ENCODE results near the gene TMEM147.

TMEM147 gene

GRCh38 chr19:35556025-35556590 is 10.7 kb downstream of the TMEM147 start:
- H3K4me3 Mint-ChIP-seq: peak overlapping the region; percentile 7
- H3K27ac Mint-ChIP-seq: peak overlapping the region; percentile 19
- H3K36me3 Mint-ChIP-seq (ENCODE audit: low read depth): no peaks in the 10 kb centered on the region
- no peak for TF ChIP-seq CTCF (IDR thresholded peaks at IDR 0.05)
- peaks cover 67% of the 10 kb centered on the region for H3K27me3 Mint-ChIP-seq (ENCODE audit: low read depth, poor library complexity)
- H3K4me1 Mint-ChIP-seq: peaks cover 17% of the 10 kb centered on the region
- peaks cover 4% of the 10 kb centered on the region for H3K9me3 Mint-ChIP-seq
- DNase-seq: no peak

GRCh38 chr19:35556846-35557538 is 11.6 kb downstream of the TMEM147 start:
- Mint-ChIP-seq H3K36me3 (ENCODE audit: low read depth) (no peaks in the 10 kb centered on the region), H3K27me3 (ENCODE audit: low read depth, poor library complexity) (peaks cover 73% of the 10 kb centered on the region), H3K27ac (no peak overlapping the region), H3K4me1 (peaks cover 21% of the 10 kb centered on the region), H3K9me3 (peaks cover 4% of the 10 kb centered on the region), H3K4me3 (peak overlapping the region; percentile 87)
- no peak for DNase-seq
- TF ChIP-seq CTCF (IDR thresholded peaks at IDR 0.05): no peak

GRCh38 chr19:35557539-35558399 is 12.3 kb downstream of the TMEM147 start:
- Mint-ChIP-seq H3K4me3 (peak overlapping the region; percentile 87), H3K27ac (no peak overlapping the region), H3K36me3 (ENCODE audit: low read depth) (no peaks in the 10 kb centered on the region), H3K4me1 (peaks cover 21% of the 10 kb centered on the region), H3K9me3 (peaks cover 4% of the 10 kb centered on the region), H3K27me3 (ENCODE audit: low read depth, poor library complexity) (peaks cover 81% of the 10 kb centered on the region)
- DNase-seq: peak; percentile 98
- no peak for TF ChIP-seq CTCF (IDR thresholded peaks at IDR 0.05)

DNA sequence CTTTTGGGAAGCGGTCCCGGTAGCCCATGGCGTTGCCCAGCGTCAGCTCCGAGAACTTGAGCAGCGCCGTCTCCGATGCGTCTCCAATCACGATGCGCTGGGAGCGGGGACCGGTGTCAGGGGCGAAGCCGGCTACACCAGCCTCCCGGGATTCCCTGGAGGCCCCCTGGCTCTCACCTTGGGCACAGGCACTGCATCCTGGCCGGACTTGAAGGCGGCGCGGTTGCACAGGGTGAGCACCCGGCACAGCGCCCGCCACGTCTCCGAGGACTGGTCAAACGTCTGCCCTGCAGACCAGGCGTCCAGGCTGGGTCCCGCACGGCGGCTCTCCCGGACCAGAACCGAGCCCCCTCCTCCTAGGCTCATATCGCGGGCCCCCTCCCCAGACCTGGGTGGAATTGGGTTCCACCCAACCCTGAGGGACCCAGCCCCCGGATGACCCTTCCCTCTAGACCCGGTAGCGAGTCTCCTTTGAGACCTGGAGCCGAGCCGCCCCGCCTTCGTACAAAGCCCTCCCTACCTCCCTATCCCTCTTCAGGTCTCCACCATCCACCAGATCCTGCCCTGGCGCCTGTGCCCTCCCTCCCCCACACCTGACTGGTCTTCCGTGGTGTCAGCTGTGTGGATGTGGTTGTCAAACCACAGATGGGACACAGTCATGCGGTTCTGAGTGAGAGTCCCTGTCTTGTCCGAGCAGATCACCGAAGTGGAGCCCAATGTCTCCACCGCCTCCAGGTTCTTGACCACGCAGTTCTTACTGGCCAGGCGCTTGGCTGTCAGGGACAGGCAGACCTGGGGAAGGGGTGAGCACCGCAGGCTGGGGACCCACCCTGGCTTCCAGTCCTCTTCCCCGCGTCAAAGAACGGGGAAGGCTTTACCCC is 13.2 kb downstream of the TMEM147 start:
- no peak for DNase-seq
- H3K4me1 Mint-ChIP-seq: peaks cover 21% of the 10 kb centered on the region
- TF ChIP-seq CTCF (IDR thresholded peaks at IDR 0.05): no peak
- H3K27me3 Mint-ChIP-seq (ENCODE audit: low read depth, poor library complexity): peaks cover 86% of the 10 kb centered on the region
- H3K27ac Mint-ChIP-seq: no peak overlapping the region
- peaks cover 4% of the 10 kb centered on the region for H3K9me3 Mint-ChIP-seq
- H3K4me3 Mint-ChIP-seq: no peak overlapping the region
- no peaks in the 10 kb centered on the region for H3K36me3 Mint-ChIP-seq (ENCODE audit: low read depth)

- H3K36me3 Mint-ChIP-seq (ENCODE audit: low read depth): no peaks in the 10 kb centered on the region
- no peak for DNase-seq
- H3K27me3 Mint-ChIP-seq (ENCODE audit: low read depth, poor library complexity): peaks cover 88% of the 10 kb centered on the region
- H3K27ac Mint-ChIP-seq: no peak overlapping the region
- peaks cover 21% of the 10 kb centered on the region for H3K4me1 Mint-ChIP-seq
- H3K9me3 Mint-ChIP-seq: peaks cover 4% of the 10 kb centered on the region
- TF ChIP-seq CTCF (IDR thresholded peaks at IDR 0.05): no peak
- H3K4me3 Mint-ChIP-seq: no peak overlapping the region
Measured at GRCh38 chr19:35559281-35559659, 13.8 kb downstream of the TMEM147 start.

Measured in nephron progenitor cell (in vitro differentiated cells).